ENCODE measurements around the gene ZDHHC11B.
"Not testable (repeated sequence)": the region's sequence is repeated elsewhere in the genome, so short reads cannot be mapped to it uniquely, and the experiment has no call there.

ZDHHC11B gene

GRCh38 chr5:683551-684481 lies 100.7 kb downstream of the ZDHHC11B start:
- peak; percentile 9 for DNase-seq

- DNase-seq = peak; percentile 7
These were observed 101.7 kb downstream of the ZDHHC11B start for GRCh38 chr5:682651-683358.

GRCh38 chr5:682216-682615 lies 102.3 kb downstream of the ZDHHC11B start:
- DNase-seq = not testable (repeated sequence)

- peak; percentile 6 for DNase-seq
These were observed 103.0 kb downstream of the ZDHHC11B start for GRCh38 chr5:681317-682191.

- DNase-seq = not testable (repeated sequence)
These were observed 103.7 kb downstream of the ZDHHC11B start for GRCh38 chr5:680836-681235.

DNA sequence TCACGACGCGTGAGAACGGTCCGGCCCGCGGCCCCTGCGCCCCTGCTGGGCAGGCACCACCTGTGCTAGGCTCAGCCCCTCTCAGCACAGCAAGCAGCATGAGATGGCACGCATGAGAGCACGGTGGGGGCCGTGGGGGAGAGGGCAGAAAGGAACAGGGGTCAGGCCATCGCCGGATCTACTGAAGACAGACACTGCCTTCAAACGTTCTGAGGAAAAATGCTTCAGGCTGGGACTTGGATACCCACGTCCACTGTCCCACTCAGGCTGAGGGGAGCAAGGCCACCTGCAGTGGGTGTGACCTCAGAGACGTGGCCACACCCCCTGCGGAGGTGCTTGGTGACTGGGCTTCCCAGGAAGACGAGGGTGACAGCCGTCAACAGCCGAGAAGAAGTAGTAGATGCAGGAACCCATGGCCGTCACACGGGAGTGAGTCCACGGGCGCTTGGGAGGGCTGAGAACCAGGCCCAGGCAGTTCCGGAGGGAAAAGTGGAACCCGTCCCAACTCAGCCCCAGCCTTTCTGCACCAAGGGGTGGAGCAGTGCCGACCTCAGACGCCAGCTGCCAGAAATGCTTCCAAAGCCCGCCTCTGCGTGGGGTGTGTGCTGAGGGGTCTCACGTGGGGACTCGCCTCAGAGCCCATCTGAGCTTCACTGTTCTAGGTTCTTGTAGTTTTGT lies 104.3 kb downstream of the ZDHHC11B start:
- not testable (repeated sequence) for DNase-seq

DNA sequence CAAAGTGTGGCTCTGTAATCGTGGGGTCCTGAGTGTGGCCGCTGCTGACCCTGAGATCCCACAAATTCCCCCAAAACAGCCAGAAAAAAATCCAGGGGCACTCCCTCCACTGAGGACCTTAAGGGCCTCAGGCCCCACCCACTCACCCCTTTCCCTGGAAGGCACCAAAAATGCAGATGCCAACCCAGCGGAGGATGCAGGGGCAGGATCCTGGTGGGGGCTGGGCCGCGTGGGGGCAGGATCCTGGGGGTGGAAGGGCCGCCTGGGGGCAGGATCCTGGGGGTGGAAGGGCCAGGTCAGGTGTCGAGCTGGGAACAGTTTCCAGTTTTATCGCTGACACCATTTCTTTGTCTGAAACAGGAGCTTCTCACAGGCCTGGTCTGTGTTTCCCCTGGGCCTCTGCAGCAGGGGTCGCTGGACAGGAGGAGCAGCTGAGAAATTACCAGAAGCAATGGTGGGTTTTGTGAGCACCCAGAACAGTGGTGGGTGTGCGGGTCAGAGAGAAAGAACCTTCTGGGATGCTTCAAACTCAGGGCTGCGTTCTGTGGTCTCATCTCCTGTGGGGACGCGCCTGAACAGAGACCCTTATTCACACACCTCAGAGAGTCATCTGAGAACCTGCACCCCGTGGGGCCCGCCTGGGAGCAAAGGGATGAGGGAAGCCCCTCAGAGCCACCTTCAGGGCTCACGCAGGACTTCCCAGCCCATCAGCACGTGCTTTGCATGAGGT lies 105.2 kb downstream of the ZDHHC11B start:
- DNase-seq = not testable (repeated sequence)

DNA sequence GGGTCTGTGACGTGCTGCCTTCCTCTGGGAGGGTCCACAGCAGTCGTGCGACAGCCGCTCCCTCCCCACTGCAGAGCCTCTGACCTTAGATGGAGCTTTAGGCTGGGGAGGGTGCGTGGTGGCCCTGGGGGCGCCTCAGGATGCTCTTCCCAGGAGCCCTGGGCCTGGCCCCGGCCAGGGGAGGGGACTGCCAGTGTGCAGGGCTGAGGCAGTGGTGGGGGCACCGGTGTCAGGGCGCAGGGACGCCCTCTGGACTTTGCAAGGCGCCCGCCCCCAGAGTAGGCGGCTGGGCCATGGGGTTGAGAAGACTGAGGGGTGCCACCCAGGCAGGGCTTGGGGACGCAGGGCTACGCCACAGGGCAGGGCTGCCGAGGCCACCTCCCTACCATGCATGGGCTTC lies 106.0 kb downstream of the ZDHHC11B start:
- DNase-seq = peak; percentile 5

GRCh38 chr5:677131-678101 lies 107.1 kb downstream of the ZDHHC11B start:
- DNase-seq = peak; percentile 10

GRCh38 chr5:676699-677076 lies 107.8 kb downstream of the ZDHHC11B start:
- no peak for DNase-seq

- DNase-seq = peak; percentile 6
These were observed 108.4 kb downstream of the ZDHHC11B start for GRCh38 chr5:675871-676698.

- DNase-seq = peak; percentile 7
These were observed 109.2 kb downstream of the ZDHHC11B start for GRCh38 chr5:675111-675870.

DNA sequence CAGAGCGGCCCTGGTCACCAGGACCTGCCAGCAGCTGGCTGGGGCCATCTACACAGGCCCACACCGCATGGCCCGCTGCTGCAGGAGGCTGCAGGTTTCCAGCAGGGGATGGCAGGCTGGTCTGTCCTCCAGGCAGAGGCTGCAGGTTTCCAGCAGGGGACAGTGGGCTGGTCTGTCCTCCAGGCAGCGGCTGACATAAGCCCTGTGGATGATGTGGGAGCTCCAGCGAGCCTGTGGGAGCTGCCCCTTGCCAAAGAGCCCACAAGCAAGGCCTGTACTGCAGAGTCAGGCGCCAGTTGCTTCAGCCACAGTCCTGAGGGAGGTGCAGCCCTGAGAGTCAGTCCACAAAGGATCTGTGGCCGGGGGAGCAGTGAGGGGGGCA lies 109.9 kb downstream of the ZDHHC11B start:
- DNase-seq = peak; percentile 8

GRCh38 chr5:673831-674629 lies 110.5 kb downstream of the ZDHHC11B start:
- peak; percentile 12 for DNase-seq

DNA sequence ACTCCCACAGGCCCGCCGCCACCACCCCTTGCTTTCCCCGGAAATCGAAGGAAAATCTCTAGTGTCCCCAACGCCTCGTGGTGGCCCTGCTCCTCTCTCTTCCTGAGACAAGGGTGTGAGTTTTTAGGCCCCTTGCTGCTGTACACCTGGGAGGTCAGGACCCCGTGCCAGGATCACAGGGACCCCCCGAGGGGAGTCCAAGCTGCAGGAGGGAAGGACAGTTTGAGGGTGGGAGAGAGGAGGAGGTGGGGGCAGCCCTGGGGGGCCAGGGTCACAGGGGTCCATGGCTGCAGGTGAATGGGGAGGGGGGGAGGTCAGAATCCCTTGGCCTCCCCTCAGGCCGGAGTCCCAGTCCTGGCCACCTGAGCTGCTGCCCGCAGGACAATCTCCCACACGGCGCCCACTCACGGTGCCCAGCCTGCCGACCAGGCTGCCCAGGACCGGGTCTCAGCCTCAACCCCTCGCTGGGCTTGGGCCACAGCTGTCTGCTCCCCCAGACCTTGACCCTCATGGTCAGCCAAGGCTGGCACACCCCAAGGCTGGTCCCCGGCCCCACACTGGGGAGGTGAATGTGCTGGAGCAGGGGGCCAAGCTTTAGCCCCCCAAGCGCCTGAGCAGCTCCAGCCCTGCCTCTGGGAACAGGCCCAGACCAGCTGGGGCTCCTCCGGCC lies 111.2 kb downstream of the ZDHHC11B start:
- peak; percentile 6 for DNase-seq

- peak; percentile 36 for DNase-seq
These were observed 112.0 kb downstream of the ZDHHC11B start for GRCh38 chr5:672329-673160.
